ENCODE results near the gene TMIGD1. TPM values are rescaled to one million over a fixed set of nuclear protein-coding genes. Genes with fewer than 3 reads are reported as not detected.
A peak's percentile ranks its signal among the peaks of the same experiment; 100 is the strongest.

The TMIGD1 gene
- total RNA-seq, 1 donor: not detected

DNA sequence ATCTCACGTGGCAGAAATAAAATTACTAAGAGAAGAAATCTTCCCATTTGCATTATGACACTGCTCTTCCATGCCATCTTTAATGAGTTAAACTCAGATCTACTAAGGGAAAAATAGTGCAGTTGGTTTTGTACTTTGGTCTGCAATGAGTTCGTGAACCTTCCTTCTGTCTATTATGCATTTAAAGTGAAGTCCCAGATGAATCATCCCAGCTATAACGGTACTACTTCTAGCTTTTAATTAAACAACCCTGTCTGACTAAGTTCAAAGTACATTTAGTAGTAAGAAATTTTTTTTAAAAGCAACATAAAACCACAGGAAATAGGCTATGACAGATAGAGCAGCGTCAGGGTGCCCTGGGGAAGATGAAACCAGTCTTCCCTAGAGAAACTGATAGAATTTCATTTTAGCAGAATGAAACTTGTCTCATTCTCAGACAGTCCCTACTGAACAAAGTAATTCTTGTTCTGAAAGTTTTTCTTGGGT, 1.8 kb downstream of the TMIGD1 start:
- peak; percentile 61 for DNase-seq (ENCODE audit: low read depth)
- TF ChIP-seq, protein P1, sequence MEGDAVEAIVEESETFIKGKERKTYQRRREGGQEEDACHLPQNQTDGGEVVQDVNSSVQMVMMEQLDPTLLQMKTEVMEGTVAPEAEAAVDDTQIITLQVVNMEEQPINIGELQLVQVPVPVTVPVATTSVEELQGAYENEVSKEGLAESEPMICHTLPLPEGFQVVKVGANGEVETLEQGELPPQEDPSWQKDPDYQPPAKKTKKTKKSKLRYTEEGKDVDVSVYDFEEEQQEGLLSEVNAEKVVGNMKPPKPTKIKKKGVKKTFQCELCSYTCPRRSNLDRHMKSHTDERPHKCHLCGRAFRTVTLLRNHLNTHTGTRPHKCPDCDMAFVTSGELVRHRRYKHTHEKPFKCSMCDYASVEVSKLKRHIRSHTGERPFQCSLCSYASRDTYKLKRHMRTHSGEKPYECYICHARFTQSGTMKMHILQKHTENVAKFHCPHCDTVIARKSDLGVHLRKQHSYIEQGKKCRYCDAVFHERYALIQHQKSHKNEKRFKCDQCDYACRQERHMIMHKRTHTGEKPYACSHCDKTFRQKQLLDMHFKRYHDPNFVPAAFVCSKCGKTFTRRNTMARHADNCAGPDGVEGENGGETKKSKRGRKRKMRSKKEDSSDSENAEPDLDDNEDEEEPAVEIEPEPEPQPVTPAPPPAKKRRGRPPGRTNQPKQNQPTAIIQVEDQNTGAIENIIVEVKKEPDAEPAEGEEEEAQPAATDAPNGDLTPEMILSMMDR (IDR thresholded peaks at IDR 0.05; ENCODE audit: insufficient read depth, low read depth, low read length): no peak
- H3K4me3 ChIP-seq (ENCODE audit: low read depth, low read length): no peak overlapping the region

DNA sequence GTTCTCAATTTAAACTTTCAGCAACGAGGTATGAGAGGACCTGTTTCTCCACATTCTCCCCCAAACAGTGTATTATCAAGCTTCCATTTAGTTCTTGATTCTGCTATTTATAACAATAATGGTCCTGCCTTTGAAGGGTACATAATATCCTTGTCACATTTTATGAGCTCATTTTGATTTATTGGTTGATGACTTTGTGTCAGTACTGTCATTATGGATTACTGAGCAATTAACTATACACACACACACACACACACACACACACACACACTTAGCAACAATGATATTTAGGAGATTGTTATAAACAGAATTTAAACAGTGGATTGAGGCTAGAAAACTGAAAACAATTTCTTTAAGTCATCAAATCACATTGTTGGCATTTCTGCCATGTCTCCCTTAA, 7.0 kb downstream of the TMIGD1 start:
- DNase-seq (ENCODE audit: low read depth): no peak
- H3K4me3 ChIP-seq (ENCODE audit: low read depth, low read length): no peak overlapping the region
- TF ChIP-seq, protein P1 (IDR thresholded peaks at IDR 0.05; ENCODE audit: insufficient read depth, low read depth, low read length): no peak

DNA sequence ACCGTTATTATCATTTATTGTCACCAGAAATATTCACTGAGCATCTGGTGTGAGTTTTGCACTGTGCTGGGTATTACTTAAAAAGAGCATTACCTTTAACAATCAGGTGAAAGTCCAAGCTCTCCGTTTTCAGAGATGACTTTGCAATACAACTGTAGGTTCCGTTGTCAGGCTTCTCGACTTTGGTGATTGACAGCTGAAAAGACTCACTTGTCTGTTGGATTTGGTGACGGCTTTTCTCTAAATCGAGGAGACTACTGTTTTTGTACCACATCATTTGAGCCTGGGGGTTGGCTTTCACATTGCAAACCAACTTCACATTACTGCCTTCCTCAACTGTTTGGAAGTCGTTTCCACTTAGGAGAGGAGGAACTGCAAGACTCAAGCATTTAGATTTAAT, 9.1 kb downstream of the TMIGD1 start:
- no peak for DNase-seq (ENCODE audit: low read depth)

DNA sequence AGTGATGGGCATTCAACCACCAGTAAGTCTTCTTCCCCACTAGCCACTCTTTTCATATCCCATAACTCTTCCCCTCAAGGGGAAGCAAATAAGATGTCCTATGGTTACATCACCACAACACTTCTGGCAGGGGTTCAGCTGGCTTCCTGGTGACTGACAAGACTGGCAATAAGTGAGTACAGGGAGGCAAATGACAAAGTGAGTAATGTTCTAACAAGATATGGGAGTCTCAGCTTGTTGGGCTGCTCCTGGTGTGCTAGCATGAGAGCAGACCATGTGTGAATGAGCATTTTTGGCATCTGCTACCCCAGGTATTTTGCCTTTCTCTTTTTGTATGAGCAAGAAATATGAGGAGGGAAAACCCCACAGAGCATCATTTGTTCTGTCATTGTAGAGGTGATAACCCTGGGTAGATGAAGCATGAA, 9.9 kb downstream of the TMIGD1 start:
- DNase-seq (ENCODE audit: low read depth): peak; percentile 18
- no peak overlapping the region for H3K4me3 ChIP-seq (ENCODE audit: low read depth, low read length)
- TF ChIP-seq, protein P1 (IDR thresholded peaks at IDR 0.05; ENCODE audit: insufficient read depth, low read depth, low read length): no peak

More for the DNA sequence above, 9.1 kb downstream of the TMIGD1 start:
- H3K4me3 ChIP-seq (ENCODE audit: low read depth, low read length): no peak overlapping the region
- TF ChIP-seq, protein P1 (IDR thresholded peaks at IDR 0.05; ENCODE audit: insufficient read depth, low read depth, low read length): no peak

DNA sequence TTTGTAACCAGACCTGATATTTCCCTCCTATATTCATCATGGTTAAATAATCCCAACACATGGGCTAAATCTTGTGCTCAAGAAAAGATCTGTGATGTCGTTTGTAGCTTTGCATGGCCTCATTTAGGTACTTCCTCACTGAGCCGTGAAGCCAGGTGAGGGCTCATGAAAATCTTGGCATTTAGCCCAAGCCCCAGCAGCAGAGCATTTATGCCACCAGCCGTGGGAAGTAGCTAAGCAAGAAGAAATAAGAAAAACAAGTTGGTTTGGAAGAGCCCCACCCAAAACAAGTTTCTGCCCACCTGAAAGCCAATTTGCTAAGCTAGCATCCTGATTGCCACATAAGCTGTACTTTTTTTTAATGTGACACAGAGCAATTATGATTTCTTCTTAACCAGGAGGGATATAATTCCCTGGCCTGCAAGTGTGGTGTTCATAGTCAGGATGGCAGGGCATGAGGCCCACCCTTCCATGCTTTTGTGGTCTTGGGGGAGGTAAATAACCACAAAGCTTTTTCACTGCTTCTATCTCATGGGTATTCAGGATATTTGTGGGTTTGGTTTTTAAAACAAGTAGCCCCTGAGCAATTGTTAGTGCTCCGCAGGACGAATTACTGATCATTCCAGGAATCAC, 10.5 kb downstream of the TMIGD1 start:
- DNase-seq (ENCODE audit: low read depth): no peak
- TF ChIP-seq, protein P1 (IDR thresholded peaks at IDR 0.05; ENCODE audit: insufficient read depth, low read depth, low read length): no peak
- no peak overlapping the region for H3K4me3 ChIP-seq (ENCODE audit: low read depth, low read length)

DNA sequence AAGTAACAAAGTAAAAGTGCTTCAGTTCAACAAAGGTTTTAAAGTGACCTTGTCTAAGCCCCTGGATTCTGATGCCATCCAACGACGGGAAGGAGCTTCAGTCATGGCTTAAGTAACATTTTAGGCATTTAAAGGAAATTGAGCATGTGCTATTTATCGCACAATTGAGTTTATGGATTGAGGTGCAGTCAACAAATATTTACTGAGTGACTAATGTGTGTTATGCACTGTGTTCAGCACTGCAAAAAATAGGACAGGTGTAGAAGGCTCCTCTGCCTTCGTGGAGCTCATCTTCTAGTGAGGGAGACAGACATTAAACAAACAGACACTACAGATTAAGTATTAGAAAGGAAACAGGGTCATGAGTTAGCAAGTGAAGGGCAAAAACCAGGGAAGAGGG, 12.5 kb downstream of the TMIGD1 start:
- H3K4me3 ChIP-seq (ENCODE audit: low read depth, low read length): no peak overlapping the region
- TF ChIP-seq, protein P1 (IDR thresholded peaks at IDR 0.05; ENCODE audit: insufficient read depth, low read depth, low read length): no peak
- no peak for DNase-seq (ENCODE audit: low read depth)

DNA sequence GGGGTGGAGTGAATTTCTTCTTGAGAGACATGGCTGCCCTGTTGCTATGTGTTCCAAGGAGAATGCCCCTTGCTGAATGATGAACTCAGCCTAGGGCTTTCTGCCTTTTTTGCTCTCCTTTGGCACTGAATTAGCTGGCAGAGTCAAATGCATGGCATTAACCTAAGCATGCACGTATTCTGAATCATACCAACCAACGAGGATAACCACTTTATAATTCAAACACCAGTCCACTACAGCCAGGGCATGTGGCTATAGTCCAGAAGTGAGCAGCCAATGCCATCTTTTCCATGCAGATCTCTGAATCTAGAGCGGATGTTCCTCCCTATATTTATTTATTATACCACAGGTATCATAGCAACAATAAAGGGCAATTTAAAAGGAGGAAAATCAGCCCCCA, 15.7 kb downstream of the TMIGD1 start:
- H3K4me3 ChIP-seq (ENCODE audit: low read depth, low read length): no peak overlapping the region
- DNase-seq (ENCODE audit: low read depth): no peak
- TF ChIP-seq, protein P1 (IDR thresholded peaks at IDR 0.05; ENCODE audit: insufficient read depth, low read depth, low read length): no peak

Measured in fibroblast of villous mesenchyme (primary cell).